HS-5 (cell line): Measurements from ENCODE around the gene ADGRD1.

Experiments
- DNase-seq: peaks from one replicate; pipeline ENCODE4 v3.0.0-alpha.2; 2012; ENCODE audit warnings: low read depth

Gene ADGRD1

GRCh38 chr12:131024721-131025120 is 71.0 kb downstream of the ADGRD1 start:
- no peak for DNase-seq

- DNase-seq: no peak
Measured at GRCh38 chr12:131025234-131025633, 71.5 kb downstream of the ADGRD1 start.

DNA sequence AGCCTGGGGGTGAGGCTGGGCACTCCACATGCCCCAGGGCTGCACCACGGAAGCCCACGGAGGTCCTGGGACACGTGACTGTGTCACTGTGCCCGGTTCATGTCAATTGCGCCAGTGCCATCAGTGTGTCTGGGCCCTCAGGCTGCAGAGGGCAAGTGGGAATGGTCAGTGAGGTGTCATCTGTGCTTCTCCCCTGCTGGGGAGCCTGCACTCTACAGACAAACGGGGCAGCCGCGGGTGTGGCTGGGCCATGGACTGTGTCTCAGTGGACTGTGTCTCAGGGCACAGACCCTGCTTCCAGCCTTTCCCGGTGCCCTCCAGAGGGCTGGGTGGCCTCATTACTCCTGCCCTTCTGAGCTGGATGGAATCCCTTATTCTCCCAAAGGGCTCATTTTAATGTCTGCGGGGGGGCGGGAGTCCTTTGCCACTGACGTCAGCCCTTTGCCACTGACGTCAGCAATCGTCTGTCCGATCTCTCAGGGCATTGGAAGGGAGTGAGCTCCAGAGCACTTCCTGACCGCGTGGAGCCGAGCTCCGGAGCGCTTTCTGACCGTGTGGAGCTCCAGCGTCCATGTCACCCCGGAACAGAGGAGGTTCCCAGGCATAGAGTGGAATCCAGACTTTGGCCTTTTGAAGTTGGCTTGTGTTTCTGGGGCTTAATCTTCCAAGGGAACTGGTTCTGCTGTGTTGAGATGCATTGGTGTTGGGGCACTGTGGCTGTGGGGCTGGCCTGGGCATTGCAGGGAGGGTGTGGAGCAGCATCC is 72.4 kb downstream of the ADGRD1 start:
- DNase-seq: no peak

DNA sequence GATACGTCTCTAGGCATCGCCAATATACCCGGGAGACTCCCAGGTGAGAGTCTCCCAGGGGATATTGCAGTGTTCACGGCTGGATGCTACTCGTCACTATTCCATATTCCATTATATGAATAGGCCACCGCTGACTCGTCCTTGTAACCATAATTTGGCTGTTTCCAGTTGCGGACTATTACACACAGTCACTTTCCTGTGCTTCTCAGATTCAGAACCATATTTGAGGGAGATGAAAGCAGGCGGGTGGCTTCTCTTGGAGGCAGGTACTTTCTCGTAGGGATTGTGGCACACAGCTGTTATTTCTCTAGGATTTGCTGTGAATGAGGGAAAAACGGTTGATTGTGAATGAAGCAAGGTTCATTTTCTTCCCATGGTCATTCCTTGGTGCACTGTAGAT is 73.0 kb downstream of the ADGRD1 start:
- no peak for DNase-seq

- DNase-seq: no peak
Measured at GRCh38 chr12:131027264-131027663, 73.6 kb downstream of the ADGRD1 start.

DNA sequence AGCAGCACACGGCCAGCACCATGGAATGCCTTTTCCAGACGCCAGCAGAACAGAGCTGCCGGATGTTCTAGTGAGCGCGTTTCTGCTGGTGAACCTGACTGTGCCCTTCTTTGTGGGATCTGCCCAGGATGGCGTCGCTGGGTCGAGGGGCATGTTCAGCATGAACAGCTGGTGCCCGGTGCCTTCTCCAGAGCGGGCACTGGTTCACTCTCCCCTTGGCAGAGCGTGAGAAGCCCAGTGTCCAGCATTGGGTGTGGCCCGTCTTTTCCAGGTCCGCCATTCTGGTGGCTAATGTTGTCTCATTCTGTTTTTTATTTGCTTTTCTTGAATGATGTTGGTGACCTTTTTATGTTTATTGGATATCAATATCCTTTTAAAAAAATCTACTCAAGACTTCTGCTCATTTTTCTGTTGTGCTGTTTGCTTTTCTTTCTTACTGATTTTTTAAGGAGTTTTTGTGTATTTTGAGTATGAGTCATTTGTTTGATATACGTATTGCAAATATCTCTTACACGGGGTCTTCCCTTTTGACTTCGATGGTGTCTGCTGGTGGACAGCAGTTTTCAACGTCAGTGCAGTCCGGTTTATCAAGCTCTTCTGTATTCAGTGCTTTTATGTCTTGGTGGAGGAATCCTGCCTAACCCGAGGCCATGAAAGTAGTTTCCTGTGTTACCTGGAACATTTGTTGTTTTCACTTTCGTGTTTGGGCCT is 74.3 kb downstream of the ADGRD1 start:
- no peak for DNase-seq

- no peak for DNase-seq
Measured at GRCh38 chr12:131028587-131029338, 75.1 kb downstream of the ADGRD1 start.

DNA sequence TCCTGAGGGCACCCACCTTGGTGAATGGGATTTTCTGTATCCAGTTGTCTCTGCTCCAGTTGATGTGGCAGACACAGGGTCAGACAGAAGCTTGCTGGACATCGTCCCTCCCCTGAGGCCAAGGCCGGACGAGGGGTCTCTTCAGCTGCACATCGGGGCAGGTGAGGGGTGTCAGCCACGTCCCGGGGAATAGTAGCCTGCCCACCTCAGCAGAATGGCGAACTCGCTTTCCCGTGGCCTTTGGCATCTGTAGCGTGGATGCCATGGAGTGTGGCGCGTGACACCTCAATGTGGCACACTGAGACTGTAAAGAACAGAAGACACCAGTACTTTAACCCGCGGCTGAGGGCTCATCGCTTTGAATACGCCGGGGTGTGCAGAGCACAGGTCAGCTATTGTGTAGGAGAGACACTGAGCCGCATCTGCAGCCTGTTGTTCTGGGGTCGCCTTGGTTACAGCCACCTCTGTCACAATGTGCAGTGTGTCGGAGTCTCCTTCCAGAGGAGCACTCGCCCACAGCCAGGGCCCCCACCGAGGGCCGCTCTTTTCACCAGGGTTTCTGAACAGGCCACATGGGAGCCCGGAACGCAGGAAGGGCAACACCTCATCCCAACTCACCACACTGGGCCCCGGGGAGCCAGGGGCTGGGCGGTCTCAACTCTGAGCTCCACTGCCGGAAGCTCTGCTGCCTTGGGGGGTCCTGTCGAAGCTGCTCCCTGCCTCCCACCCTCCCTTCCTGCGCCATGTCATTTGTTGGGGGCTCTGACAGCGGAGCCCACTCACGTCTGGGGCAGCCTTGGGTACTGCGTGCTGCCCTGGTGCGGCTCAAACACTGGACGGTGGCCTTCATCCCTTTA is 77.0 kb downstream of the ADGRD1 start:
- DNase-seq: no peak

DNA sequence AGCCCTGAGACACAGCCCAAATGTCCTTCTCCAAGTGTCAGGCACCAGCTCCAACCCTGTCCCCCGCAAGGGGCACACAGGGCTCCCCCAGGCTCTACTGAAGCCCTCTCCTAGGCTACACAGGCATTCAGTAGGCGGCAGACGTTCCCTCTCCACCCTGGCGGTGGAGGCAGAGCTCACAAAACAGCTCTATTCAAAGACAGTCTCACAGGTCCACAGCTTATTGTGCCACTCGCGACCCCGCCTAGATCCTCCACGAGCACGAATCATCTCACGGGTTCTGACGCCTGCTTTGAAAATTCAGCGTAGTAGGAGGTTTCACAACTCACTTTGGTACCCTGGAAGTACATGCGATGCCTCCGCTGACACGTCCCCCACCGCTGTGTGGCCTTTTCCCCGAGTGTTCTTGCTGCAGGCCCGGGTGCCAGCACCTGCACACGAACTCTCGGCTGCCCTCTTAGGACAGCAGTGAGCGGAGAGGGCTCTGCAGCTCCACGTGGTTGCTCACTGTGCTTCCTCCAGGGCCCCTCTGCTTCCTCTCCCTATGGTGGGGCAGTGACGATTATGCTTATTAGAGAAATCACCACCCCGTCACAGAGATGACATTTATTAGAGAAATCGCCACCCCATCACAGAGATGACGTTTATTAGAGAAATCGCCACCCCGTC is 78.5 kb downstream of the ADGRD1 start:
- DNase-seq: no peak

- DNase-seq: no peak
Measured at GRCh38 chr12:131033486-131033885, 79.8 kb downstream of the ADGRD1 start.

DNA sequence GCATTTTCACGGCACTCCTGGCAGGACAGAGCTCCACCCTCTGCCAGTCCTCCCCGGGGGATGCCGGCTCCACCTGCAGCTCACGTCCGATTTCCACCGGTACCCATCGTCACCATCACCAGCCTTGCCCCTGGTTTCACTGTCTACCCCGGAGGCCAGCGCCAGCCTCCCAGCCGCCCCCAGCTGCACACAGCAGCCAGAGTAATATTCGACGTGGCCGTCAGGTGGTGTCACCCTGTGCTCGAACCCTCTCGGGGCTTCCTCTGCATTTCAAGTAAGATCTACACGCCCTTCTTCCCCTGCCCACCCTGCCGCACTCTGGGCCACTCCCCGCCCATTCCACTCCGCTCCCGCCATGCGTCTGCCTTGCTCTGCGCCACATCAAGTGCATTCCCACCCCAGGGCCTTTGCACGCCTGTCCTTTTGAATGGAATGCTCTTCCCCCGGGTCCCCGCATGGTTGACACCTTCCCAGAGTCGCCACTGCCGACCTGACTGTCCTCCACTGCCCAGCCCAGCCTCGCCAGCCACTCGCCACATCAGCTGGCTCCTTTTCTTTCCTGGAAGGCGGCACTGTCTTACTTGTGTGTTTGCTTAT is 80.3 kb downstream of the ADGRD1 start:
- DNase-seq: no peak

DNA sequence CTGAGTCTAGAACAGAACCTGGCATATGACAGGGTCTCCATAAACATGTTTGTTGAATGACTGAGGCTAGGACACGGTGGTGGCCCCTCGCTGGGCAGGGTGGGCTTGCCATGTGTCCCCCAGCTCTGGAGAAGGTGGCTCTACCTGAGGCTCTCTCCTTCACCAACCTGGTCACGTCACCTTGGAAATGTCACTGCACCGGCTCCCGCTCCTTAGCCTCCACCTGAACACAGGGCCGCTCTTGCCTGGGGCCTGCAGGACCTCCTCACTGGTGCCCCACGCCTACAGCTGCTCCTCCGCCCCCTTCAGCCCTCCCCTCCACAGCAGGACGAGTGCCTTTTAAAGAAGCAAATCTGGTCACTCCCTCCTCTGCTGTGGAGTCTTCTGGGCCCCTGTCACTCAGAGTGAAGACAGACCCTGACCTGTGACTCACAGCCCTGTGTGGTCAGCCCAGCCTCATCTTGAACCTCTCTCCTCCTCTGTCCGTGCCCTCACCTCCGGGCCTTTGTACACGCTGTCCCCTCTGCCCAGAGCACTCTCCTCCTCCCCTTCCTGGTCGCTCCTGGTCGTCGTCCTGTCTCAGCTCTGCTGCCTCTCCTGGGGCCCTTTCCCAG is 81.0 kb downstream of the ADGRD1 start:
- DNase-seq: no peak

DNA sequence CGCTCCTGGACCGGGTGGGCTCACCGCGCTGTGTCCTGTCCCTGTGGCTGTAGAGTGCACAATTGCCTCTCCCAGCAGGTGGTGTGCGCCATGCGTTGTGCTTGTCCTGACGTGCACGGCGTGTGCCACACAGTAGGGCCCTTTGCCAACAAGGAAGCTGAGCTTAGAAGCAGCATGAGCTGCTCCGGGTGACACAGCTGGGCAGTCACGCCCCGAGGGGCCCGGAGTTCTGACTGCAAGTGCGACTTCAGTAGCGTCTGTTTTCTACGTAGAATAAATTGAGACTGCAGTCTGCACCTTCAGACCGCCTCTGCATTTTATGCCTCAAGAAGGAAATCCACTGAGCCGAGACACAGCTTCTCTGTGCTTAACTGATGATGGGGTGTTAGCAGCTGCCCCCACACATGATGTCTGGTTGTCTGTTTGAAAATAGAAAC is 81.6 kb downstream of the ADGRD1 start:
- DNase-seq: no peak

DNA sequence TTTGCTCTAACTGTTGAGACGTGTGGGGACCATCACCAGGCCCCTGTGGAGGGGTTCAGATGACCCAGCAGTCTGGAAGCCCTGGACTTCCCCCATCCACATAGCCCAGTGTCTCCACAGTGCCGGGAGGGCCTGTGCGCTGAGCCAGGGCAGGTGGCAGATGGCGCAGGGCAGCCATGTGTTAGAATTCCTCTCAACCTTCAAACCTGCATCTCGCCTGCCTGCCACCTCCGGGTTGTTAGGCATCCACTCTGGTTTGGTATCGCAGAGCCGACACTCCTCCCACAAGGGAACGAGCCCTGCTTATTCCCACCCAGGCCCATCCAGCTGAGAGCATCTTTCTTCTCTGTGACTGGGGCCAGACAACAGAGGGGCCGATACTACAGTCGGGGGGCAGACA is 84.5 kb downstream of the ADGRD1 start:
- DNase-seq: no peak

- no peak for DNase-seq
Measured at GRCh38 chr12:131038961-131039950, 85.5 kb downstream of the ADGRD1 start.

GRCh38 chr12:131040491-131040890 is 86.8 kb downstream of the ADGRD1 start:
- DNase-seq: no peak

DNA sequence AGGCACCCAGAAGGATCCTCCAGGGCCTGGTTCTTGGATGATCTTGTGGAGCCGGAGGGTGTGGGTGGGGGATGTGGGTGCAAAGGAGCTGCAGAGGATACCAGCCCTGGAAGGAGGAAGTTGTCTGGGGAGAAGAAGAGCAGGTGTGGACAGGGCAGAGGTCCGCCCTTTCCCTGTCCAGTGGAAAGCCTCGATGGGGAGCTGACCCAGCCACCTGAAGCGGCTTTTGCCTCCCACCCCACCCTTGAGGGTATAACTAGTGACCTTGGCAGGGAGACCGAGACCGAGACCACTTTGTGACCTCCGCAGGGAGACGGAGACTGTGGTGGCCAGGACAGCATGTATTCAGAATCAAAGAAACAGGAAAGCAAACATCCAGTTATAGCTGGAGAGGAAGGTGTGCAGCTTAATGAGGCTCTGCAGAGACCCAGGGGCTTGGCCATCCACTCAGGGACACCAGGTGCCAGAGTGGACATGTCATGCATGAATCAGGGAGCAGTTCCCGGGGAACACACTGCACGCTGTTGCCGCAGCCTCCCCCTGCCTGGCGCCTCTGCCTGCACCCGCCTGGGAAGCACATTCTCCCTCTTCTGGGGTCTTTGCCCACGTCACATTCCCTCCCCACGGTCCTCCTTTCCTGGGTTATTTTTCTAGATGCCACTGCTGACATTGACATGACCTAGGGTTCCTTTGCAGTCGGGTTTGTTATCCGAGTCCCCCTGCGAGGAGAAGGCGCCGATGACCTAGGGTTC is 87.7 kb downstream of the ADGRD1 start:
- DNase-seq: no peak
